ENCODE results near the gene CRADD.

Gene CRADD

DNA sequence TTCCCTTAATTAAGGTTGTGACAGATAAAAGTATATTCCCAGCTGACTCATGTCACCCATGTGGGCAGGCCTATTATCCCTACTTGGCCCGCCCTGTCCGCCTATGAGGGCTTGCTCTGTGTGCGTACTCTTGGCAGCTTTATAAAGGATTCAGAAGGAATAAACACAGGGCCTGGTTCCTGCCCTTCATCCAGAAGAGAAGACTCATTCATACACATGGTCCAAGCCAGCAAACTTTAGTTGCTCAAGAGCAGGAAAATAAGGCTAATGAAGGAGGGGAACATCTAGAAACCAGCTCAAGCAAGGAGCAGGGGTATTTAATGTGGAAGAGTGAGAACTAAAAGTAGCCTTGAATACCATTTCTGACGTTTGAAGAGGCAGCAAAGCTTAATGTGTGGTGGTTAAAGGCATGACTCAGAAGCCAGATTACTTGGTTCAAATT, 141.9 kb downstream of the CRADD start:
- no peak for DNase-seq

DNA sequence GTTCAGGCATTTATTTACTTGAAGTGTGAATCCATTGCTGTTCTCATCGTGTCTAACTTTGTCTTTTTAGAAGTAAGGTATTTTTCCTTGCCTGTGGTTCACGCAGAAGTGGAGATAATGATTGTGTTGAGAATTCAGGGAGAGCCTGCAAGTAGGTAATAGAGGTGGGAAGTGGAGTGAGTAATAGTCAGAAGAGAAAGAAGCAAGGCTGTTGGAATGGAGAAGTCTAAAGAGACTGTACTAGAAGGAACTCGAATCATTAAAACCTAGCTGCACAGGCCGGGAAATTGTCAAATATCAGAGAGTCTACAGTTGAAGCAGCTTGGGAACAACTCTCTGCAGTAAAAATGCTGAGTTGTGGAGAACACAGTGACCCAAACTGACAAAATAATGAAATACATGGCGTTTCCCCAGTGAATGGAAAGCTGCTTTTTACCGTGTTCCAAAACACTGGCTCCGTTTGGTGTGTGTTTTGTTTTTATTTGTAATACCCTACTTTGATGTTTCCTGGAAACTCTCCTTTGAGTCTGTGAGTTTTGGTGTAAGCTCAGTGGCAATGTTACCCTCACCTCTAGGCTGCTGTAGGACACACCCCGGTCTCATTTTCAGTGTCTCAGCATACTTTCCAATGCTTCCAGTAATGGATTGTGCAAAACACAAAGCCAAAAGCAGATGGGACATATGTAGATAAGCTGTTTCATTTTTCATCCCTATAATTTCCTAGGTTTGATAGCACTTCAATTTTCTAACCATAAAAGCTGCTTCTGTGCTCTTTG, 146.6 kb downstream of the CRADD start:
- DNase-seq = no peak

GRCh38 chr12:93824514-93825500, 147.6 kb downstream of the CRADD start:
- DNase-seq = no peak

DNA sequence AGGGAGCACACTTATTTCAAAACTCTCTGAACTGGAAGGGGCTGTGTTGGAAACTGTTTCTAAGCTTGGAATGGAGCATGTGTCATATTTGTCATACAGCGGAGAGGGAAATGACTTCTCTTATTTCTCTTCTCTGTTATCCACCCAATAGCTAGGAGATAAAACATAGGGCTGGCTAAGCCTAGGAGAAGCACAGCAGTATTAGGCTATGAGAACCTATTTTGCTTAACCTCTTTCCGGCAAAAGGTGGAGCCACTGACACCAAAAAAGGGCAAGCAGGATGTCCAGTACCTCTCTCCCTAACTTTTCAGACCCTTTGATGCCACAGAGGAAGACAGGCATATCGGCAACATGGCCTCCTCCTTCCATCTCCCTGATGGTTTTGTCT, 148.3 kb downstream of the CRADD start:
- DNase-seq = no peak

DNA sequence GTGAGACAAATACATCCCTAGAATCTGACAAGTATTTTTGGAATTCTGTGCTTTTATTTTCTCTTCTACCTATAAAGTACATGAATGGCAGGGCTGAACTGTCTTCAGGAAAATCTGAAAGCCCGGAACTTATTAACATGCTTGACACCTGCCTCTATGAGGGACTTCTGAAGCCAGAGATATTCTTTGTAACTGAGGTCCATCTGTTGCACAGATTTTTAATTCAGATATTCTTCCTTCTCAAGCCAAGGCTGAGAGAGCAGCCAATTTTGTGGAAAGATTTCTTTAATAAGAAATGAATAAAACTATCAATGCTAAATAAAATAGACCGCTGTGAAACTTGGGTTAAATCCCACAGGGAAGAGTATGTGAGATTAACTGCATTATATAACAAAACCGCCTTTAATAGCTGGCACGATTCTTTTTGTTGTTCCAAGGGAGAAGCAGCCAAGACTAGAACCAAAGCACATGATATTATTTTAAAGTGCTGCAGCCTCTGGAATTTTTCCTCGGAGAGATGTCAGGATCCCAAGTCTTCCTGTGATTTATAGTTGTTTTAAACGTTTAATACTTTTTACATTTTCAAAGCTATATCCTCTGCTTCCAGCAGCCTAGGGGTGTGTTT, 148.9 kb downstream of the CRADD start:
- DNase-seq = no peak

- no peak for DNase-seq
Observed at GRCh38 chr12:93827179-93827578, 150.0 kb downstream of the CRADD start.

DNA sequence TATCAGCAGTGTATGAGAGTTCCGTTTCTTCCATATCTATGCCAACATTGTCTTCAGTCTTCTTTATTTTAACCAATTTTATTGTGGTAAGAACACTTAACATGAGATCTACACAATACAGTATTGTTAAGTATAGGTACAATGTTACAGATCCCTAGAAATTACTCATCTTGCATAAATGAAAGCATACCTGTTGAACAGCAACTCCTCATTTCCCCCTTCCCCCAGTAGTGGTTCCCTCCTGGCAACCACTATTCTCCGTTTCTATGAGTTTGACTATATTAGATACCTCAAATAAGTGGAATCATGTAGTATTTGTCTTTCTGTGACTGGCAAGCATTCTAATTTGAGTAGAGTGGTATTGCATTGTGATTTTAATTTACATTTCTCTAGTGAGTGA, 150.5 kb downstream of the CRADD start:
- DNase-seq = no peak

GRCh38 chr12:93829016-93829415, 151.8 kb downstream of the CRADD start:
- no peak for DNase-seq

GRCh38 chr12:93831374-93831773, 154.2 kb downstream of the CRADD start:
- no peak for DNase-seq

- no peak for DNase-seq
Observed at GRCh38 chr12:93832131-93832530, 155.0 kb downstream of the CRADD start.

DNA sequence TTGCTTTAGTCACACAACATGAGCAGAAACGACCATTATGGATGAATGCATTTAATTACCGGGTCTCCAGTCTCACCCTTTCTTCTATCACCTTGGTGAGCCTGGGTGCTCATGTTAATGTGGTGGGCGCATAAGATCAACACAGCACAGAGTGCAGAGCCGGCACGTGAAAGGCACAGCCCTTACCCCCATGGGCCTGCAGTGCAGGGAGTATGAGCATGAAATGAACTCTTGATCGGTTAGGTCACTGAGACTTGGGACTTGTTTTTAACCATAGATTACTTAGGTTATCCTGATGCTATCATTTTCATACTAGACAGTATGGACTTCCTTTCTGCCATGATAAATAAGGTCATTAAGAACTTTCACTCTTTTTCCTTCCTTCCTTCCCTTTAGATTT, 156.8 kb downstream of the CRADD start:
- DNase-seq = no peak

GRCh38 chr12:93836620-93837260, 159.6 kb downstream of the CRADD start:
- no peak for DNase-seq

GRCh38 chr12:93838193-93838592, 161.0 kb downstream of the CRADD start:
- DNase-seq = no peak

DNA sequence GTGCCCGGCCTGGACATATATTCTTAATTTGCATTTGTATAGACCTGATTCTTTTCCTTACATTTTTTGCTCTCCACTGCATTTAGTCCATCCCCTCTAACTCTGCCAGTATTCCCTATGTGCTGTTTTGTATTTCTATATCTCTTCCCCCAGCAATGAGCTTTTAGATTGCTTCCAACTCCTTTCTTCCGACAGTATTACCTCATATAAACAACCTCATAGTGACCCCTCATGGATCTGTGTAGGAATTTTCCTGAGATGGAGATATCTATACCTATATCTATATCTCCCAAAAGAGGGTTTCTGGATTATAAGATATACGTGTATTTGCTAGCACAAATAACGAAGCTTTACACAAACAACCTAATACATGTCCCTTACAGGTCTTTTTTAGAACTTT, 161.9 kb downstream of the CRADD start:
- no peak for DNase-seq

GRCh38 chr12:93841671-93842070, 164.5 kb downstream of the CRADD start:
- DNase-seq = no peak

DNA sequence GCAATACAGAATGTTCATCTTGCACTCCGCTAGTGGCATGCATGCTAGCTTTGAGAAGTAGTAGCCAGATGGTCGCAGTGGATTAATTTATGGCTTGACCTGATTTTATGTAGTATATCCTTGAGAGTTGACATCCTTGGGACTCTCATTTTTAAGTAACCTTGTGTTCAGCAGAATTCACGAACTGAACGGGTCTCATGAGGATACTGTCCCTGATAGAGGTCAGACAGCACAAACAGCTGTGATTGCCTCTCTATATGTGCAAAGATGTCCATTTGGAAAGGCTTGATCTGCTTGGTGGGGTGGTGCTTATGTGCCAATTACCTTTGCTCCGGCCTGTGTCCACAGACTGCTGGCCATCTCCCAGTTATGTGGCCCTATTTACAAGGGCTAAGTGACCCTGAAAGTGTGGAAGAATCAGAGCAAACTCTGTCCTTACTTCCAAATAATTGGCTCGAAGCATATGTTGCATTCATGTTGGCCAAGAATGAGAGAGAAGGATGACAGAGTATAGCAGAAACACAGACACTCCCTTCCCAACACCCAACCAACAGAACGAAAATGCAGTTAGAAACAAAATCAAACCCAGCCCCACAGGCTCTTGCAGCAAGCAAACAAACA, 167.1 kb downstream of the CRADD start:
- no peak for DNase-seq

DNA sequence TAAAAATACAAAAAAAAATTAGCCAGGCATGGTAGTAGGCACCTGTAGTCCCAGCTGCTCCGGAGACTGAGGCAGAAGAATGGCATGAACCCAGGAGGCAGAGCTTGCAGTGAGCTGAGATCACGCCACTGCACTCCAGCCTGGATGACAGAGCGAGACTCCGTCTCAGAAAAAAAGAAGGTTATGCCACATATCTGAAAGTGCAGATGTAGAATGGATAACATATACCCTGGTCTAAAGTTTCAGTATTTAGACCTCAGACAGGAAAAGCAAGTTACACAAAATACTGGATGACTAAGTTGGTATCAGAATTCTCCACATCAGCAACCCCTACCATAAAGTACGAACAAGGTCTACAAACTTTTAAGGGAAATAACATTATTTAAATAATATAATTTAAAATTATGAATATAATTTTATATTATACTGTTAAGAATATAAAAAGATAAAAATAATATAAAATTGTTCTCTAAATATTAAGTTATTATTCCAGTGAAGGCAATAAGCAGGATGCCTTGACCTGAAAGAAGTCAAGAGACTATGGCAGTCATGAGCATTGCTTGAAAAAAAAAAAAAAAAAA, 169.9 kb downstream of the CRADD start:
- no peak for DNase-seq

GRCh38 chr12:93847517-93848474, 170.6 kb downstream of the CRADD start:
- no peak for DNase-seq

DNA sequence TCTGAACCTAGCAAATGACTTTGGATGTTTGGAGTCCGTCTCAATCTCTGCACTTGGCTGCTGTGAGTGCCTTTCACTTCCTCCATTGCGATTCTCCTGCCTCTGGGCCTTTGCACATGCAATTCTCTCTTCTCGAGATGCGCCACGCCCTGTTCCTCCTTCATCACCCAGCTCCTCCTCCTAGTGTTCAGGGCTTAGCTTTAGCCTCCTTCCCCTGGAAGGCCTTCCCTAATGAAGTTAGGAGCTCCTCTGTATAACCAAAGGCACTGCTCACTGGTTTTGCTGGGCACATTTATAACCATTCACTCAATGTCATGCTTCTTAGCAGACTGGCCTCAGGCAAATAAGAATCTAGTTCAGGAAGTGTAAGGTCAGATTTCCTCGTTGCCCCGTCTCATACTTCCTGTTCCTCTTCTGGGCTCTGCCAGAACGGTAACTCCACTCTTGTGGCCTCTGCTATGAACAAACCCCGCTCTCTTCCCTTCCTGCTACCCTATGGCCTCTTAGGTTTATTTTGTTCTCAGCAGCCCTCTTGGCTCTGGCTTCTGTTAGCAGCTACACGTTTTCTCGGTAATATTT, 171.4 kb downstream of the CRADD start:
- no peak for DNase-seq

GRCh38 chr12:93849946-93850345, 172.8 kb downstream of the CRADD start:
- DNase-seq = no peak
